ENCODE results near the gene TMOD4. TPM values are rescaled to one million over a fixed set of nuclear protein-coding genes. Genes with fewer than 3 reads are reported as not detected.
"Not testable (repeated sequence)": the region's sequence is repeated elsewhere in the genome, so short reads cannot be mapped to it uniquely, and the experiment has no call there.

TMOD4 gene
- polyA plus RNA-seq (ENCODE audit: insufficient read length in 3 of 3), result 1 to 10 TPM in 1 of 3 donors, under 1 TPM in 2; 0.48 to 1.0 (median 0.64) TPM

DNA sequence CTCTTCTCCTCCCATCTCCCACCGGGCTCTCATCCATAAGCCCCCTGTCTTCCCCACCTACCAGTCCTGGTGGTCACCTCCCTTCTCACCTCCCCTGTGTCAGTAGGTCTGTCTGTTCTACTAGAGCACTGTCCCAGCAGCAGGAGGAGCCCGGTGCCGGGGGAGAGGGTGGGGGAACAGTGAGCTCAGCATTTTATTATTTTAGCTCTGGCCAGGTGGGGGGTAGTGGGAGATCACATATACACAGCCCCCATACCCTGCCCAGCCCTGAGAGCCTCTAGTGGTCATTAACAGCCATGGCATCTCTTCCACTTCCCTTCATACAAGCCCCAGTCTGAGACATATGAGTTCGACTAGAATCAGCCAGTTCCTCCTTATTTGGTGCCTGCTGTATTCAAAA, at the start of gene TMOD4:
Gene TMOD4, minus strand, starts transcription at position 119 of the 400 bp plus-strand sequence. CDS start 1,106 bp downstream, outside the sequence.
- DNase-seq (ENCODE audit: low read depth in 3 of 3, low spot score in 2 of 3), result no peak

GRCh38 chr1:151222130-151222529, 46.3 kb upstream of the TMOD4 start:
- no peak for DNase-seq (ENCODE audit: low read depth in 3 of 3, low spot score in 2 of 3)

- DNase-seq (ENCODE audit: low read depth in 3 of 3, low spot score in 2 of 3), result no peak
These were observed 45.8 kb upstream of the TMOD4 start for GRCh38 chr1:151221616-151222015.

- DNase-seq (ENCODE audit: low read depth in 3 of 3, low spot score in 2 of 3), result no peak
These were observed 37.8 kb upstream of the TMOD4 start for GRCh38 chr1:151213560-151213959.

GRCh38 chr1:151211972-151212705, 36.4 kb upstream of the TMOD4 start:
- no peak for DNase-seq (ENCODE audit: low read depth in 3 of 3, low spot score in 2 of 3)

GRCh38 chr1:151210830-151211229, 35.0 kb upstream of the TMOD4 start:
- no peak for DNase-seq (ENCODE audit: low read depth in 3 of 3, low spot score in 2 of 3)

DNA sequence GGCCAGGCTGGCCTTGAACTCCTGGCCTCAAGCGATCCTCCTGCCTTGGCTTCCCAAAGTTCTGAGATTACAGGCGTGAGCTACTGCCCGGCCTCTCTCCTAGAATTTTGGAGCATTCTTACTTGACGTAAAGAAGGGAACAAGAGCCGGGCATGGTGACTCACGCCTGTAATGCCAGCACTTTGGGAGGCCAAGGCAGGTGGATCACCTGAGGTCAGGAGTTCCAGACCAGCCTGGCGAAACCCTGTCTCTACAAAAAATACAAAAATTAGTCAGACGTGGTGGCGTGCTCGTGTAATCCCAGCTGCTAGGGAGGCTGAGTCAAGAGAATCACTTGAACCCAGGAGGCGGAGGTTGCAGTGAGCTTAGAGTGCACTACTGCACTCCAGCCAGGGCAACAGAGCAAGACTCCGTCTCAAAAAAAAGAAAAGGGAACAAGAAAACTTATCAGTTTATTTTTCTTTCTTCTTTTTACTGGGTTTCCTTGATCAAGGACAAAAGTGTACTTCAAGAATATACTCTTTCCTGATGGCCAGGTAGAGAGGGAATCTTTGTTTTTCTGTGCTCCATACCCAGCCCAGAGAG, 29.7 kb upstream of the TMOD4 start:
- not testable (repeated sequence) for DNase-seq (ENCODE audit: low read depth in 3 of 3, low spot score in 2 of 3)

DNA sequence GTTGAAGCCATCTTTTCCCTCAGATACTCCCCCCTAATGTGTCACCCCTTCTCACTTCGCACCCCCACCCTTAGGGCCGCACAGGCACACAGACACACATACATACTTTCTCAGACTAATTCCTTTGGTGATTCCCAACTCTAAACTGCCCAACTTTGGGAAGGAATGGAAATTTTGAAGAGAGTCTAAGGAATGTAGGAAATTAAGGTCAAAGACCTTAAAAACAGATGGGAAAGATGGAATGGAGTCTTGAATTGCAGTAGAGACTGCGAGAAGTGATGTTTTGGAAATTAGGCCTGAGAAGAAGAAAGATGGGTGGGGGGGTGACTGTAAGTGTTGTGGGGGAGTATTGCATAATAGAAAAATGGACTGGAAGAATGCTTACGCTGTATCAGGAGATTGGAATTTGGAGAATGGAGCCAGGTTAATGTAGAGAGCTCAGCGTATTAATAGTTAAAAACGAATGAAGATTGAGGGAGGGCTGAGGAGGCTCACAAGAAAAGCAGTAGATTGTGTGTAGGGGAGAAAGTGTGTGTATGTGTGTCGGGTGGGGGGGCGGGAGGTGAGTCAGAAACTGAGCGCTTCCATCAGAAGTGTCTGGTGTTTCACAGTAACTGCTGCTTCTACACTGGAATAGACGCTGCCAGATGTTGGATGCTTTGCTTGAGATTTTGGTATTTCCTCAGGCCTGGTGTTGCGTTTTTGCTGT, 24.2 kb upstream of the TMOD4 start:
- DNase-seq (ENCODE audit: low read depth in 3 of 3, low spot score in 2 of 3), result no peak

DNA sequence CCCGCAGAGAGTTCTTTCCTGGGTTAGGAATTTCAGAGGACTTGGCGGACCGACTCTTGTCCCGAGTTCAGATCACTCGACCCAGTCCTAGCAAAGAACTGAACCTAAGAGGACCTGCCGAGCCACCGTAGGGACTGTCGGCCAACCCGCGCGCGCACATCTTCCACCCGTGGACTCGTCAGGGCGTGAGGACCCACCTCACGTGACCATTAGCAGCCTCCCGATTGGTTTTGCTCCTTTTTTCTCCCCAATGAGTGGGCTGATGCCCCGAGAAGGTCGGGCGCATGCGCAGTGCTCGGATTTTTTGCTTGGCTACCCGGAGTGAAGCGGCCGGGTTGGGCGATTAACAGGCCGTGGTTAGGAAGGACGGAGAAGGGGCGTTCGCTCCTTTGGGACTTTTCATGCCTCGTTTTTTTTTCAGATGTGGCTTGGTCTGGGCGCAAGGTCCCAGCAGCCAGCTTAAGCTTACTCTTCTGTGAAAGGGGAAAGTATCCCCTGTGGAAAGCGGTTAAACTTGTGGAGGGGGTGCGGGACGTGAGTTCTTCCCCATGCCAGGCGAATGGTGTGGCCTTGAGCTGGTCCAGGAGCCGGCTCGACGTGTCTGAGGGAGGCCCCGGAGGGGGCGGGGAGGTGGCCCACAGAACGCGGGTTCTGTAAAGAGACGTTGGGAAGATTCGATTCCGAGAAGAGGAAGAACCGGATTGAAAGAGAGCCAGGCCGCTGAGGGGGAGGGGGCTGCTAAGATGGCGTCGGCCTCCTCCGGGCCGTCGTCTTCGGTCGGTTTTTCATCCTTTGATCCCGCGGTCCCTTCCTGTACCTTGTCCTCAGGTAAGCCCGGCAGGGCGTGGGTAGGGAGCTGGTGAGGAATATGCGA, 22.7 kb upstream of the TMOD4 start, which contains the start of gene PIP5K1A:
Gene PIP5K1A, plus strand, starts transcription at position 299 of the 874 bp plus-strand sequence. Its CDS starts 445 bp downstream, at position 744.
- peak; percentile 95 to 98 (median 96) for DNase-seq (ENCODE audit: low read depth in 3 of 3, low spot score in 2 of 3)

- no peak for DNase-seq (ENCODE audit: low read depth in 3 of 3, low spot score in 2 of 3)
These were observed 22.1 kb upstream of the TMOD4 start for GRCh38 chr1:151197863-151198253.

GRCh38 chr1:151196292-151196800, 20.6 kb upstream of the TMOD4 start:
- DNase-seq (ENCODE audit: low read depth in 3 of 3, low spot score in 2 of 3), result peak in 2 of 3 donors; percentile 63 to 77

GRCh38 chr1:151194894-151195594, 19.3 kb upstream of the TMOD4 start:
- DNase-seq (ENCODE audit: low read depth in 3 of 3, low spot score in 2 of 3), result not testable (repeated sequence)

- no peak for DNase-seq (ENCODE audit: low read depth in 3 of 3, low spot score in 2 of 3)
These were observed 18.1 kb upstream of the TMOD4 start for GRCh38 chr1:151193856-151194255.

GRCh38 chr1:151193304-151193703, 17.5 kb upstream of the TMOD4 start:
- DNase-seq (ENCODE audit: low read depth in 3 of 3, low spot score in 2 of 3), result no peak

GRCh38 chr1:151192047-151192446, 16.3 kb upstream of the TMOD4 start:
- DNase-seq (ENCODE audit: low read depth in 3 of 3, low spot score in 2 of 3), result no peak

DNA sequence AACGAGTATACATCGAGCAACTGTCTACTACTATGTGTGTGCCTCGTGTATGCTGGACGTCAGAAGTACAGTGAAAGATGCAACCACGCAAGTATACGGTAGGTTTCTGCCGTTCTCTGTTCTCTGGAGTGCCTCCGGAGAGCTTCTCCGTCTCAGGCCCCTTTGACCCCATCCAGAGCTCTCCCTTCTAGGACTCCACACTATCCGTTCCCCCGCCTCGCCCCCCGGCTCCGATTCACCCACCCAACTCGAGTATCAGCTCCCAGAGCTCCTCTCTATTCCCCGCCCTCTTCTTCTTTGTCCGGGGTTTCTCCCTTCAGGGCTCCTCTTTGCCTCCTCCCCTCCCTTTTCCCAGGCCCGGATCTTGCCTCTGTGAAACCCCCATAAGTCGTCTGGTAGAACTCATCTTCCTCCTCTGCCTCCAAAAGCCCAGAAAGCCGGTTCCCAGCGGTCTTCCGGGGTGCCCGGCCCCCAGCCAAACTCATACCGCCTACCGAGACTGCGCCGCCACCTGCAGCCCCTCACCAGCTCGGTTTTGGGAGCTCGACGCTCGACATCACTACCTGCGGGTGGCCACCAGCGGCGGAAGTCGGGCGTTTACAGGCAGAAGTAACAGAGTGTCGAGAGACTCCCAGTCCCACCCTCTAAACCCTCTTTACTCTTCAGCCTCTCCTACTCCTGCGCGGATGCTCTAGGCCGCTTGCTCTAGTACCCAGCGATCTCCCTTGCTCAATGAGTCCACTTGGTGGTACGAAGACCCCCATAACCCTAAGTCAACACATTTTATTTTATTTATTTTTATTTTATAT, 14.1 kb upstream of the TMOD4 start, which contains the start of gene VPS72:
Gene VPS72, minus strand, starts transcription at position 561 of the 809 bp plus-strand sequence. Its CDS starts 76 bp downstream, at position 485.
- peak; percentile 74 to 85 (median 76) for DNase-seq (ENCODE audit: low read depth in 3 of 3, low spot score in 2 of 3)

- DNase-seq (ENCODE audit: low read depth in 3 of 3, low spot score in 2 of 3), result not testable (repeated sequence)
These were observed 12.9 kb upstream of the TMOD4 start for GRCh38 chr1:151188667-151189066.

- no peak for DNase-seq (ENCODE audit: low read depth in 3 of 3, low spot score in 2 of 3)
These were observed 11.4 kb upstream of the TMOD4 start for GRCh38 chr1:151187205-151187604.

DNA sequence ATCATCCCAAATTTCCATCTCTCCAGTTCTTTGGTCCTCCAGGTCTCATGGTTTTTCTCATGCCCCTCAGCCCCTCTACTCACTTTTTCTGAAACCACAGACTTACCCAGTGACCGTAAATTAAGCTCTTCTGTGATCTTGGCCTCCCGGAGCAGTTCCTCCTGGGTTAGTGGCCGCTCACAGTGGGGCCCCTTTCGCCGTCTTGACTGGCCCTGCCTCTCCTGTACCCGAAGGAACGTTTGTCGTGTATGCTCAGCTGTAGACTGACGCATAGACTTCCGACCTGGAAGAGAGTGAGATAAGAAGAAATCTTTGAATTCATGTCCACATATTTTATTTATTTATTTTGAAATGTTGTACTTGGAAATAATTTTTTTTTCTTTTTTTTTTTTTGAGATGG, 8.4 kb upstream of the TMOD4 start:
- DNase-seq (ENCODE audit: low read depth in 3 of 3, low spot score in 2 of 3), result no peak

All from right renal cortex interstitium (tissue), 3 donors.